Measurements from ENCODE around the gene TLL2. TPM values are rescaled to one million over a fixed set of nuclear protein-coding genes. Genes with fewer than 3 reads are reported as not detected.
A peak's percentile ranks its signal among the peaks of the same experiment; 100 is the strongest.

Gene TLL2
- total RNA-seq, 1 donor from 2014 or later, result not detected

DNA sequence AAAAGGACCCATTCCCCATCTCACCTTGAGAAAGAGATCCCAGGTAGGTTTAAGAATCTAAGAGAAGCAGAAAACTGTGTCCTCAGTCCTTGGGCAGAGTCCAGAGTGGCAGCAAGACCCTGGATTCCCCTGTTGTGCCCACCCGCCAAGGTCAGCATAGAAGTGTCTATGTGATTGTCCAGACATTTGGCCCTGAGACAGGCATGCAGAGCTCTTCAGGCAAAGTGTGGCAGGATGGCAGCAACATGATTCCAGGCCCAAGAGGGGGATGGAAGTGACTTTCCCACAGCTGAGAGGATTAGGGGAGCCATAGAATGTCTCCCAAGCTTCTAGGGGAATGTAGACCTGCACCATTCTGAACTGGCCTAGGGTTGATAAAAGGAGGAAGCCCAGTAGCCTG lies 115.8 kb downstream of the TLL2 start:
- Mint-ChIP-seq H3K27me3 (peaks cover 39% of the 10 kb centered on the region), H3K4me1 (peaks cover 2% of the 10 kb centered on the region), H3K4me3 (no peak overlapping the region), H3K27ac (no peak overlapping the region), H3K36me3 (ENCODE audit: low read depth) (no peaks in the 10 kb centered on the region), H3K9me3 (no peaks in the 10 kb centered on the region)
- intact Hi-C loops (cut with micrococcal nuclease), result loop anchor here (5.0 kb wide), 2 partner anchors 114 to 814 kb away; partner anchors contain the start of gene TLL2
- no peak for DNase-seq

DNA sequence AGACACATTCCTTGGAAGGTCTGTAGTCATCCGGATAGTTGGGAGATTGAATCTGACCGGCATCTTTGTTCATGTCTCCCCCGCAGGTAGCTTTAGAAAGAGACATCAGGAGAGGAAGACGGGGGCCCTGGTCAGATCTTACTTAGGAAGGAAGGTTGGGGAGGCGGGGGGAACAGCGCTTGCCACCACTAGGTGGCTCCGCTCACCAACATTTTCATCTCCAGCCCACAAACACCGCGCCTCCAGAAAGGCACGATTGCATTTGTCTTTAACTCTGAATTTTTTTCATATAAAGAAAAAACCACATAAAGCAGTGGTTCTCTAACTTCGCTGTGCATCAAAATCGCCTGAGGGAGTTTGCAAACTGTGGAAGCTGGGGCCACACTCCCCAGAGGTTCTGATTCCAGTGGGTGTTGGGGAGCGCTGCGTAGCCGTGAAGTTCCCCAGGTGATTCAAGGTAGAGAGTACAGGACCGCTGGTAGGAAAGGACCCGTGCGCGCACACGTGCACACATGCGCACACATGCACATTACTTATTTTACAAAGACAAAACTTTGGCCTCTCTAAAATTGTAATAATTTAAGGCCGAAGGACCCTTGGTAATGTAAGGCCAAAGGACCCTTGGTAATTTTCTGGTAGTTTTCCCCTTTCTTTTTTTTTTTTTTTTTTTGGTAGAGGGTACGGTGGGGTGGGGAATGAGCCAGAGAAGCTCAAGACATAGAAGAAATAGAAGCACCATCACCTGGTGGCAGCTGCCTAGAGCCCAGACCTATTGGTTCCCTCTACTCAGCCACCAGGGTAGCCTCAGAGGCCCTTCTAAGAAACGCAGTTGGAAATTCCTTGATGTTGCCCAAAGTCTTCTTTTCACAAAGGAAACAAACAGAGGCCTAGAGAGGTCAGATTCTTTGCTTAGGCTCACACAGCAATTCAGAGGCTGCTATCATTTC lies 117.5 kb downstream of the TLL2 start:
- Mint-ChIP-seq H3K9me3 (no peaks in the 10 kb centered on the region), H3K4me3 (no peak overlapping the region), H3K27me3 (peaks cover 28% of the 10 kb centered on the region), H3K4me1 (peaks cover 2% of the 10 kb centered on the region), H3K36me3 (ENCODE audit: low read depth) (no peaks in the 10 kb centered on the region), H3K27ac (no peak overlapping the region)
- DNase-seq, result peak; percentile 84
- intact Hi-C loops (cut with micrococcal nuclease), result loop anchor here (1.0 to 5.0 kb wide), 3 partner anchors 116 to 816 kb away; partner anchors contain the start of gene TLL2

DNA sequence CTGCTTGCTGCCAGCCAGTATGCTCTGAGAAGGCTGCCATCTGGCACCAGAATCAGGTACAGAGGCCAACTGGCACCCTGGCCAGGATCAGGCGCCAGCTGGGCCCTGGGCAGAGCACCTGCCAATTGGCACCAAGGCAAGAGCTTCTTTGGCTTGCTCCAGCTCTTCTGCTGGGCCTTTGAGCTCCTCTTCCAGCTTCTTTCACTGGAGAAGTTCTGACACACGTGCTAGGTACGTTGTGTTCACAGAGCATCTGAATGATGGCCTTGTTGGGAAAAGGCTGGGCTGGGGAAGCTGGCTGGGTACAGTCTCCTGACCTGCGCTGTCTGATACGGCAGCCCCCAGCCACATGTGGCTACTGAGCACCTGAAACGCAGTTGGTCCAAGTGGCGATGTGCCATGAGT lies 123.3 kb downstream of the TLL2 start:
- Mint-ChIP-seq H3K4me3 (no peak overlapping the region), H3K27ac (no peak overlapping the region), H3K27me3 (peaks cover 18% of the 10 kb centered on the region), H3K9me3 (no peaks in the 10 kb centered on the region), H3K36me3 (ENCODE audit: low read depth) (no peaks in the 10 kb centered on the region), H3K4me1 (no peaks in the 10 kb centered on the region)
- DNase-seq, result no peak
- intact Hi-C loops (cut with micrococcal nuclease), result no loop called here

DNA sequence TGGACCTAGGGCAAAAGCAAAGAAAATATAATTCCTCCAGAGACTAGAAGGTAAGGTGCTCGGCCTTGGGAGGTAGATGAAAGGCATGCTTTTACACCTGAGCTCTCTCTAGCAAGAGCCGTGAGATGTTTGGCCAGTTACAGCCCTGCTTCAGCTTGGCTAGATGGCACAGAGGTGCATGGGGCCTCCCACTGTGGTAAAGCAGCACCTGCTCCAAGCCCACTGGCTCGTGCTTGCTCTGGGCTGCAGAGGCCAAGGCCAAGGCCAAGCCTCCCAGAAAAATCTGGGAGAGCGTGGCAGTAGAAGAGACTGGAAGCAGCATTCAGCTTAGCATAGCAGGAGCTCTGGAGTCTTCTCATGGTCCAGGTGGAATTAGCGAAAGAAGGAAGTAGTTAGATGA lies 123.9 kb downstream of the TLL2 start:
- no peaks in the 10 kb centered on the region for H3K36me3 Mint-ChIP-seq (ENCODE audit: low read depth)
- no peak overlapping the region for H3K4me3 Mint-ChIP-seq
- H3K27me3 Mint-ChIP-seq, result peaks cover 16% of the 10 kb centered on the region
- intact Hi-C loops (cut with micrococcal nuclease), result no loop called here
- H3K27ac Mint-ChIP-seq, result no peak overlapping the region
- no peaks in the 10 kb centered on the region for H3K9me3 Mint-ChIP-seq
- DNase-seq, result no peak
- H3K4me1 Mint-ChIP-seq, result no peaks in the 10 kb centered on the region

DNA sequence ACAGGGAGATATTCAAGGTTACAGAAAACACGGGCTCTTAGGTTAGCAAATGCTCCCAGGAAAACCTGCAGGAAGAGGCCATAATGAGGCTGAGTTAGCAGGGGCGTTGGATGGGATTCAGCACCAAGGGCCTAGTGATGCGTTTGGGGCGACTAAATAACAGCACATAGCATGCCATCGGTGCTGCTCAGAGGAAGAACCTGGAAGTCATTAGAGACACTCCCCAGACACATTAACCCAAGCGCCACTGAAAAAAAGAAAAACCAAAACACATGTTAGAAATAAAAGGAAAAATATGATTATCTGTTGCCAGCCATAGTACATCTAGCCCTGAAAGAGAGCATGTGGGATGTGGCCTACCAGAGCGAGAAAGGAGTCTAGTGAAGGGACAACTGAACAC lies 126.1 kb downstream of the TLL2 start:
- no peak for DNase-seq
- H3K4me1 Mint-ChIP-seq, result no peaks in the 10 kb centered on the region
- no peaks in the 10 kb centered on the region for H3K9me3 Mint-ChIP-seq
- no peak overlapping the region for H3K4me3 Mint-ChIP-seq
- H3K27me3 Mint-ChIP-seq, result peaks cover 7% of the 10 kb centered on the region
- no peaks in the 10 kb centered on the region for H3K36me3 Mint-ChIP-seq (ENCODE audit: low read depth)
- H3K27ac Mint-ChIP-seq, result no peak overlapping the region
- intact Hi-C loops (cut with micrococcal nuclease), result no loop called here

DNA sequence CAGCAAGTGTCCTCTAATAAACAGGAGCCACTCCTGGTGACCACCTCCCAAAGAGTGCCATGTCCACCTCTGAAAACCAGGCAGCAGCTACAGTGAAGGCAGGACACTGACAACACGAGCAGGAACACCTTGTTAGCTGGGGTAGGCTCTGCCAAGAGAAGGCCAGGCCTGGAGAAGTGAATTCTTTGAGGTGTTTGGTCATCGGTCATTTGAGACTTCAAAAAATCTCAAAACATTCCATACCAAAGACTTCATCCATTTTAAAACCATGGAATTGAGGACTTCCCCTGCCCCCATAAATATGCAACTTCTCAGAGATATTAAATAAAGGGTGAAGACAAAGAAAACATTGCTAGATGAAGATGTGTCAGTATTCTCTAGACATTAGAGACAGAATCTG lies 126.6 kb downstream of the TLL2 start:
- Mint-ChIP-seq H3K4me1 (no peaks in the 10 kb centered on the region), H3K9me3 (no peaks in the 10 kb centered on the region), H3K27me3 (peaks cover 7% of the 10 kb centered on the region), H3K36me3 (ENCODE audit: low read depth) (no peaks in the 10 kb centered on the region), H3K27ac (no peak overlapping the region), H3K4me3 (no peak overlapping the region)
- intact Hi-C loops (cut with micrococcal nuclease), result no loop called here
- no peak for DNase-seq

DNA sequence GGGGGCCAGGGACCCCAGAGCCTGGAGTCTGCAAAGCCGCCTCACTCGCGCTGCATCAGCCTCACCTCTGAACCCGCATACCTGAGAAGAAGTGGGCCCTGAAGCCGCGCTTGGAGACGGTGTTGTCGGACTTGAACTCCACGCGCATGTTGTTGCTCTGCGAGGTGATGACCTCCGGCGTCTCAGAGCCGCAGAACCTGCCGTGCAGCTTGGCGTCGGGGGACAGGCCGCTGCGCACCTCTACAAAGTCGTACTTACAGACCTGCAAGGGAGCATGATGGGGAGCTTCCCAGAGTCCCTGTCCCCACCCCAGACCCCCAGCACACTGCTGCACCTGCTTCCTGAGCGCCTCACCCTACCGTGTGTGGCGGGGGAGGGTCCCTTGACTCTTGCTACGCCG lies 129.2 kb downstream of the TLL2 start:
- H3K36me3 Mint-ChIP-seq (ENCODE audit: low read depth), result no peaks in the 10 kb centered on the region
- intact Hi-C loops (cut with micrococcal nuclease), result no loop called here
- H3K27me3 Mint-ChIP-seq, result peaks cover 5% of the 10 kb centered on the region
- no peaks in the 10 kb centered on the region for H3K4me1 Mint-ChIP-seq
- no peak for DNase-seq
- no peak overlapping the region for H3K4me3 Mint-ChIP-seq
- H3K27ac Mint-ChIP-seq, result no peak overlapping the region
- no peaks in the 10 kb centered on the region for H3K9me3 Mint-ChIP-seq

DNA sequence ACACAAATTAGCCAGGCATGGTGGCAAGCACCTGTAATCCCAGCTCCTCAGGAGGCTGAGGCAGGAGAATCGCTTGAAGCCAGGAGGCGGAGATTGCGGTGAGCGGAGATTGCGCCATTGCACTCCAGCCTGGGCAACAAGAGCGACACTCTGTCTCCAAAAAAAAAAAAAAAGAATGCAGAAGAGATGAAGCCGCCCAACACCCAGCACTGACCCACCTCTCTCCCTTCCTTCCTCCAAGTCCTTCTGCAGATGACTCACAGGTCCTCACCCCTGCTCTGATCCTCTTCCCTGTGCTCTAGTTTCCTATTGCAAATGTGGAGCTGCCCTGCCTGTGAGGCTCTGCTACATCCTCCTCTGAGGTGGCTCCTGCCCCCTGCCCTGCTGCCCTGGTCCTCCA lies 132.9 kb downstream of the TLL2 start:
- DNase-seq, result no peak
- peaks cover 3% of the 10 kb centered on the region for H3K27me3 Mint-ChIP-seq
- H3K36me3 Mint-ChIP-seq (ENCODE audit: low read depth), result no peaks in the 10 kb centered on the region
- no peak overlapping the region for H3K27ac Mint-ChIP-seq
- H3K4me1 Mint-ChIP-seq, result no peaks in the 10 kb centered on the region
- no peak overlapping the region for H3K4me3 Mint-ChIP-seq
- intact Hi-C loops (cut with micrococcal nuclease), result no loop called here
- H3K9me3 Mint-ChIP-seq, result no peaks in the 10 kb centered on the region

DNA sequence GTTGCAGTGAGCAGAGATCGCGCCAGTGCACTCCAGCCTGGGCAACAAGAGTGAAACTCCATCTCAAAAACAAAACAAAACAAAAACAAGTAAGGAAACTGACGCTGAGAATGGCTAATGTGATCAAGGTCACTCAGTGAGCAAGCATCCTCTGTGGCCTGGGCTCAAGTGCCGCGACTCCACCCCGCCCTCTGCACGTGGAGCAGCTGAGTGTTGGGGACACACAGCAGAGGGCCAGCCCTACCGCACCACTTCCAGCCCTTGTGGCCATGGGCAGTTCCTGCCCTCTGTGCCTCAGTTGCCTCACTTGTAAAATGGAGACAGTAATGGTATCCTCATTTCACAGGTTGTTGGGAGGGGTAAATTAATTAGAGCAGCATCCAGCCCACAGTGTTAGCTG lies 134.0 kb downstream of the TLL2 start:
- intact Hi-C loops (cut with micrococcal nuclease), result loop anchor here (10.0 kb wide), 1 partner anchor 645 kb away; no protein-coding TSS in a partner anchor
- no peaks in the 10 kb centered on the region for H3K9me3 Mint-ChIP-seq

DNA sequence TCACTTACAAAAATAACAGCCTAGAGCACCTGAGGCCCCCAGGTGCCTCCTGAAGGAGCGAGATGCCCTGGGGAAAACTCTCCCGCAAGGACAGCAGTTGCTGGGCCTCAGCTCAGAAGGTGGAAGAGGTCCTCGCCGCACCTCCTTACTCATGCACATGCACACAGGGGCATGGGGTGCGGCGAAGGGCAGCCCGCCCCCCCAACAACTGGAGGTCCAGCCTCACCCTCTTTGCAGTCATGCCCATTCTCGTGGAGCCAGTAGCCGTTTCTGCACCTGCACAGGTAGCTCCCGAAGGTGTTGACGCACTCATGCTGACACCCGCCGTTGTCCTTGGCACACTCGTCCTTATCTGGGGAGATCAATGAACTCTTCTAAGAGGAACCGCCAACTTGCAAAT lies 135.0 kb downstream of the TLL2 start:
- peaks cover 6% of the 10 kb centered on the region for H3K27me3 Mint-ChIP-seq
- intact Hi-C loops (cut with micrococcal nuclease), result loop anchor here (10.0 kb wide), 1 partner anchor 646 kb away; no protein-coding TSS in a partner anchor

More for the DNA sequence above, 134.0 kb downstream of the TLL2 start:
- no peak for DNase-seq
- Mint-ChIP-seq H3K4me3 (no peak overlapping the region), H3K4me1 (peaks cover 8% of the 10 kb centered on the region), H3K27me3 (peaks cover 3% of the 10 kb centered on the region), H3K36me3 (ENCODE audit: low read depth) (no peaks in the 10 kb centered on the region), H3K27ac (no peak overlapping the region)

DNA sequence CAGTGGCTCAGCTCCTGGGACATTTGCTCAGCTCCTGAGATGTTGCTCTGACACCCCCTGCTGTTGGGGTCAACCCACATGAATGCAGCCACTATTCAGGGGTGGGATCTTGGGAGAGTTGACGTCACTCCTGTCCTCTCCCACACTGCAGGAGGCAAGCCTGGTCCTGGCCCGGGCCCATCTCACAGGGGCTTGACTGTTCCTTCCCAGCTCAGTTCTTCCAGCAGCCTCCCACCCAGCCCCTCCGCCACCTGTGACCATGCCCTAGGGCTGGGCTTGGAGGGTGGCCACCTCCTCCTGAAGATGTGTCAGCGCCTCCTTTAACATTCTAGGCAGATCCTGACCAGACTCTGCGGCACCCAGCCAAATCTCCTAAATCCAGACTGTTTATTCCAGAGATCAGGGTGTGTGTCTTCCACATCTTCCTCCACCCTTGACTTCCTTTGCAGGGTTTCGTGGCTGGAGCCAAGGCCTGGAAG lies 135.9 kb downstream of the TLL2 start:
- H3K36me3 Mint-ChIP-seq (ENCODE audit: low read depth), result no peaks in the 10 kb centered on the region
- no peaks in the 10 kb centered on the region for H3K9me3 Mint-ChIP-seq
- no peak overlapping the region for H3K27ac Mint-ChIP-seq
- intact Hi-C loops (cut with micrococcal nuclease), result loop anchor here (10.0 kb wide), 1 partner anchor 647 kb away; no protein-coding TSS in a partner anchor
- peaks cover 8% of the 10 kb centered on the region for H3K27me3 Mint-ChIP-seq
- peaks cover 10% of the 10 kb centered on the region for H3K4me1 Mint-ChIP-seq
- no peak for DNase-seq
- no peak overlapping the region for H3K4me3 Mint-ChIP-seq

More for the DNA sequence above, 135.0 kb downstream of the TLL2 start:
- H3K4me3 Mint-ChIP-seq, result no peak overlapping the region
- no peak overlapping the region for H3K27ac Mint-ChIP-seq
- no peaks in the 10 kb centered on the region for H3K36me3 Mint-ChIP-seq (ENCODE audit: low read depth)
- no peaks in the 10 kb centered on the region for H3K9me3 Mint-ChIP-seq
- no peak for DNase-seq
- peaks cover 10% of the 10 kb centered on the region for H3K4me1 Mint-ChIP-seq

DNA sequence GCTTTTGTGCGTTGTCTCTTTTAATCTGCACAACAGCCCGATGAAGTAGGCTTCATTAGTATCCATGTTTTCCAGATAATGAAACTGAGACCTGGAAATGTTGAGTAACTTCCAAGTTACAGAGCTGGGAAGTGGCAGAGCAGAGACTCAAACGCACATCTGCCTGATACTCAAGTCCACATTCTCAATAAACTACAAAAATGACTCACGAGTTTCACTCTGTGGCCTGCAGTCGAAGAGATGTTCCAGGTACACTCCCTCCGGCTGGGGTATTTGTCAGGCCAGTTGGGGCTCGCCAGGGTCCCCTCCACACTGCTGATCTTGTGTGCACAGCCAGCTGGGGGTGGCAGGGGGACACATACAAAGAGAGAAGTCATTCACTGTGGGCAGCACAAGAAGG lies 137.2 kb downstream of the TLL2 start:
- no peak for DNase-seq
- Mint-ChIP-seq H3K9me3 (no peaks in the 10 kb centered on the region), H3K4me1 (peaks cover 10% of the 10 kb centered on the region), H3K27ac (no peak overlapping the region), H3K4me3 (no peak overlapping the region), H3K27me3 (peaks cover 8% of the 10 kb centered on the region), H3K36me3 (ENCODE audit: low read depth) (no peaks in the 10 kb centered on the region)
- intact Hi-C loops (cut with micrococcal nuclease), result loop anchor here (10.0 kb wide), 1 partner anchor 648 kb away; no protein-coding TSS in a partner anchor

DNA sequence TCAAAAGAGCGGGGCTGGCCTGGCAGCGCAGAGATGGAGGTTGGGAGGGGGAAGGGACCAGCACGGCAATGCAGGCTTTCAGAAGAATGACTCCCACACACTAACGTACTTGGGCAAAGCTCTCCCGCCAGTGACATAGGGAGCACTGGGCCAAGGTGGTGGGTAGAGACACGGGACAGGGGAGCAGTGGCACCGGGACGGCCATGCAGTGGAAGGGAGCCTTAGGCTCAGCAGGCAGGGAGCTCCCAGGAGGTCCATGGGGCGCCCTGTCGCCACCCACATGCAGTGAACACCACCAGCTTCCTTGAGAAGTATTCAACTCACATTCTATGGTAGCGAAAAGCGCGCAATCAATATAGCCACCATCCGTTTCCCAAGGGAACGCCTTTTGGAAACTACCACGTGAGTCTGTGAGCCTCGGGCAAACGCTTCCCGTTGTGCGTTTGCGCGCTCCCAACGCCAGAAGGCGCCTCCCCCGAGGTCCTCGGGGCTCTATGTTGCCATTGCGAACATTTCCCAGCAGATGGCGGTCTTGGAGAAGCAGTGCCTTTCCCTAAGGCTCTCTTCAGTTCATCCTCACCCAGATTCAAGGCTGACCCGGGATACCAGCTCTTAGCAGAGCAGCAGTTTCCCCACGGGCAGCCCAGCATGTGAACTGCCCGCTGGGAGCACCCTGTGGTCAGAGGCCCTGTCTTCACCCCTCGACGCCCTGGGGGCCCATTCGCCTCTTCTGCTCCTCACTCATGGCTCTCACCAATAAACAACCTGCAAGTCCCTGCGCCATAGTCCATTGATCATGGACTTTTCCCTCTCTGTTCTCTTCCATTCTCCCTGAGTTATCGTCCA lies 138.5 kb downstream of the TLL2 start:
- H3K9me3 Mint-ChIP-seq, result no peaks in the 10 kb centered on the region
- peaks cover 10% of the 10 kb centered on the region for H3K4me1 Mint-ChIP-seq
- peaks cover 8% of the 10 kb centered on the region for H3K27me3 Mint-ChIP-seq
- peak overlapping the region; percentile 83 for H3K4me3 Mint-ChIP-seq
- peak; percentile 93 for DNase-seq
- no peak overlapping the region for H3K27ac Mint-ChIP-seq
- intact Hi-C loops (cut with micrococcal nuclease), result loop anchor here (1.0 to 10.0 kb wide), 2 partner anchors 136 to 650 kb away; no protein-coding TSS in a partner anchor
- no peaks in the 10 kb centered on the region for H3K36me3 Mint-ChIP-seq (ENCODE audit: low read depth)

Measured in activated CD4-positive, alpha-beta T cell treated with anti-CD3 and anti-CD28 coated beads, Interleukin-2, amount 10 ng/mL, durations not matched to agents 24 days and 14 days (primary cell).